Measurements from ENCODE around the gene ZBTB48.
"Not testable (repeated sequence)": the region's sequence is repeated elsewhere in the genome, so short reads cannot be mapped to it uniquely, and the experiment has no call there.

ZBTB48 gene

DNA sequence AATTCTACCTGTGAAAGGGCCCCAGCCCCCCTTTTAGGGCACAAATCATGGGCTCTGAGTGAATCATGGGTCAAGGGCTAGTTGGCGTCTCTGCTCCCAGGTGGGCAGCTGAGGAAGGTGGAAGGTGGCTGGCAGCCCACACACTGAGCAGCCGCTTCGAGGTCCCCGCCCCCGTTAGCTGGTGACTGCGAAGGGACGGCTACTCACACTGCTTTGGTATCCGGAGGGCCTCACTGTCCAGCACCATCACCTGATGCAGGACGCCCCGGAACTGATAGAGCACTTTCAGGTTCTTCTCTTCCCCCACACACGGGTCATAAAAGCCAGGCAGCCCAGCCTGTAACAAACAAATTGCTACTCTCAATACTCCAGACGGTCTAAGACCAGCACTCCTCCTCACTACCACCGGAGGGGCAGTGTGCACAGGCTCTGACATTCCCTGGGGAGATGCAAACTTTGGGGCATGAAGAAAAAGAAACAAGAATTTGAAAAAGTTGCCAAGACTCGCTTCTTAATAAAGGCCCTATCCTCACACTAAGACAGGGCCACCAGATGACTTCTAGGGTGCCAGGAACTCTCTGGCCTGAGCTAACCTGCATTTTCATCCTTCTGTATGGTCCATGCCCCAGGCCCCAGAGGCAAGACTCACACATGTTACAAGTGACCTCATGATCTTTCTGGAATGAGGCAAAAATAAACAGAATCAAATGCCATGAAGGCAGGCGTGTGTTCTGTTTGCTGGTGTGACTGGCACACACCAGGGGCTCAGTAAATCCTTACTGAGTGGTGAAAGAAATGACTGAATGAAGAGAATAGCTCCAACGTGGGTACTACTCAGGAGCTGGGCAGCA lies 56.3 kb downstream of the ZBTB48 start:
- no peak for DNase-seq

DNA sequence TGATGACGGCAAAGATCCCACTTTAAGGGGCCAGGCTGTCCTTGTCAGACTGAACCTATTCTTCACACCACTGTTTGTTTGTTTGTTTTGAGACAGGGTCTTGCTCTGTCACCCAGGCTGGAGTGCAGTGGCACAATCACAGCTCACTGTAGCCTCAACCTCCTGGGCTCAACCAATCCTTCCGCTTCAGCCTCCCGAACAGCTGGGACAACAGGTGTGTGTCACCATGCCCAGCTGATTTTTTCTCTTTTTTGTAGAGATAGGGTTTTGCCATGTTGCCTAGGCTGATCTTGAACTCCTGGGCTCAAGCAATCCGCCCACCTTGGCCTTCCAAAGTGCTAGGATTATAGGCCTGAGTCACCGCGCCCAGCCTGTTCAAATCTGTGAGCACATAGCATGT lies 57.0 kb downstream of the ZBTB48 start:
- DNase-seq: not testable (repeated sequence)

DNA sequence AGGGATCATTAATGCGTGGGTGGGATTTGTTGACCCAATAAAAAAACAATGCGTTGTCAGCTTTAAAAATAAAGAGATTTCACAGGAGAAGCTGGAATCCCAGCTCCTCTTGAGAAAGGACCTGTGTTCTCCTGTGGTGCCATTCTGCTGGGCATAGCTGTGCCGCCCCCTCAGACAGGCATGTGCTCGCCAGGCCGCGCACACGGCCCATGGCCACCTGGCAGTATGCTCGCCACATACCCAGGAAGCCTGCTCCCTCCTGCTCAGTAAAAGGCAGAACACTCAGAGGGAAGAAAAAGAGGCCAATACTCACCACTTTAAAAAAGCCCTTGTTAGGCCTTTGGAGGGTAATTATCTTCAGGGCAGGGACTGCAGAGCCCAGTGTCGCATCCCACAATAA lies 58.0 kb downstream of the ZBTB48 start:
- no peak for DNase-seq

DNA sequence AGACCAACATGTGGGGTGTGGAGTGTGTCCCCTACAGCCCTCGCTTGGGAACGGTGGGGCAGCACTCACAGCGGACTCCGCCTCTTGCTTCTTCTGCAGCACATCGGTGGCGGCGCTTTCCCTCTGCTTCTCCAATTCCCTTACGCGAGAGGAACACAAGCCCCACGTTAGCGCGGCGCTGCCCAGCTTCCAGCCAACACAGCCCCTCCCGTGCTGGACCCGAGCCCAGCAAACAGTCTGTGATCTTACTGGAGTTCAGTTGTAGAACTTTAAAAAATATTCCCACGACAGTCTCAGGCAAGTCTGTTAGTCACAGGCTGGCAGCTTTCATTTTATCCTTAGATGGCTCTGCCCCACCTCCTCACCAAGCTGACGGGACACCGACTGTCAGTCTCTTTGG lies 58.4 kb downstream of the ZBTB48 start:
- DNase-seq: no peak

Measured in suppressor macrophage treated with lipopolysaccharide for 1 hour (primary cell).